ENCODE results near the gene TIAM1.

The TIAM1 gene

DNA sequence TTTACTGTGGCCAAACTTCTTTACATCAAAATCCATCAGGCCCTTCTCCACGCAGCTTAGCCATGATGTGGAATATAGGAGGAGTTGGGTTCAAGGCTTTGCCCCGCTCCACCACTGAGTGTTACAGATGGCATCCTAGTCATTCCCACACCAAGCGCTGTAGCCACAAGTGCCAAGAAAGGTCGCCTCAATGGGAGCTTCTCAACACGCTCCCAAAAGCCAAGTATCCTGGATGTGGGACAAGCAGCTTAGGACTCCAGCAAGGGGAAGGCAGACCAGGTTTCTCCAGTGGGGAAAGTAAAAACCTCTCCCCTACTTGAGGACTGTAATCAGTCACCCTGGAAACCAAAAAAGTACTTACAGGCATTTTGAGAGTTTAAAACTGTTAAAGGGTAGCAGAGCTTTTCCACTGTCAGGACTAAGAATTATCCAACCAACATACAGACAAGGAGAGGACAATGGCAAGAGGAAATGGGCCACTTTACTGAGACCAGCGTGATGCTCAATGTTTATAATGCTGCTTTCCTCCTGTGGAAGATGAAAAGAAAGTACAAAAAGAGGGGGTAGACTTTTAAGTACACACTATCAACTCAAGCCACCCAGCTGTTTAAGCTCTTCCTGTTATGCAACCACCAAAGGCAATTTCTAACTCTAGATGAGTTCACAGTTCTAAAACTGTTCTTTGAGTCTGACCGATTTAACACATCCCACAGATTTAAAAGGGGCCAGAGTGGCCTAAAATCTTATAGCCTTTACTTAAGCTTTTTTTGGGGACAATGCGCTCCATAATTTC lies 185.1 kb downstream of the TIAM1 start:
- H3K27ac ChIP-seq, result no peak overlapping the region
- TF ChIP-seq, protein P1, sequence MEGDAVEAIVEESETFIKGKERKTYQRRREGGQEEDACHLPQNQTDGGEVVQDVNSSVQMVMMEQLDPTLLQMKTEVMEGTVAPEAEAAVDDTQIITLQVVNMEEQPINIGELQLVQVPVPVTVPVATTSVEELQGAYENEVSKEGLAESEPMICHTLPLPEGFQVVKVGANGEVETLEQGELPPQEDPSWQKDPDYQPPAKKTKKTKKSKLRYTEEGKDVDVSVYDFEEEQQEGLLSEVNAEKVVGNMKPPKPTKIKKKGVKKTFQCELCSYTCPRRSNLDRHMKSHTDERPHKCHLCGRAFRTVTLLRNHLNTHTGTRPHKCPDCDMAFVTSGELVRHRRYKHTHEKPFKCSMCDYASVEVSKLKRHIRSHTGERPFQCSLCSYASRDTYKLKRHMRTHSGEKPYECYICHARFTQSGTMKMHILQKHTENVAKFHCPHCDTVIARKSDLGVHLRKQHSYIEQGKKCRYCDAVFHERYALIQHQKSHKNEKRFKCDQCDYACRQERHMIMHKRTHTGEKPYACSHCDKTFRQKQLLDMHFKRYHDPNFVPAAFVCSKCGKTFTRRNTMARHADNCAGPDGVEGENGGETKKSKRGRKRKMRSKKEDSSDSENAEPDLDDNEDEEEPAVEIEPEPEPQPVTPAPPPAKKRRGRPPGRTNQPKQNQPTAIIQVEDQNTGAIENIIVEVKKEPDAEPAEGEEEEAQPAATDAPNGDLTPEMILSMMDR (IDR thresholded peaks at IDR 0.05), result no peak
- TF ChIP-seq ZFX (IDR thresholded peaks at IDR 0.05; ENCODE audit: borderline replicate concordance), result no peak

DNA sequence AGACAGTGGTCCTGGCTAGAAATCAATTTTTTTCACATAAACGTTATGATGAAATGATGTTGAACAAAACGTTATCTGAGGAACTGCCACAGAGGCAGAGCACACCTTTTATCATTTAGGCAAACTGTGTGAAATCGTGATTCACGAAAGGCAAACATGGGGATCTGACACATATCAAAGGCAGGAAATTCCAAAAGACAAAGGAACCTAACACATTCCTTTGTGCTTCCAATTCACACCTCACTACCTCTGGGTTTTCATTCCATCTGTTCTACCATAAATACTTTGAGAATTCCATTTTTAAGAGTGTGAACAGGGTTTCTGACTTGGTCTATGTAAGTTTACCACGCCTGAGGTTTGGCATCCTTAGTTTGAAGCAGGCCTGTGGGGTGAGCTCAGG lies 186.3 kb downstream of the TIAM1 start:
- no peak for TF ChIP-seq ZFX (IDR thresholded peaks at IDR 0.05; ENCODE audit: borderline replicate concordance)
- TF ChIP-seq, protein P1 (IDR thresholded peaks at IDR 0.05), result no peak
- no peak overlapping the region for H3K27ac ChIP-seq

DNA sequence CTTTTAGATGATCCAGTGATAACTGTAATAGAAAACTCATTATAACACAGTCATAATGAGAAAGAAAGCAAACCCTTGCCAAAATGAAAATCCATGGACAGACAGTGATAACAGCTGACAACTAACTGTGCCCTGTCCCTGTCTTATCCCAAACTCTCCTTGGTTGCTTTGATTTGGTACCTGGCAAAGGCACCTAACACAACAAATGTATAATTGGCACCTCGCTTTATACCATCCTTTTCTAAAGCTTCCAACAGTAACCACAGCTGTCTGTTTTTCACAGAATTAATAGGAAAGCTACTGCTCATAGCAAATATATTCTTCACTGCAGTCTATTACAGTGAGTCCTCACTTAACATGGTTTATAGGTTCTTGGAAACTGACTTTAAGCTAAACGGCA lies 187.4 kb downstream of the TIAM1 start:
- TF ChIP-seq, protein P1 (IDR thresholded peaks at IDR 0.05), result no peak
- no peak for TF ChIP-seq ZFX (IDR thresholded peaks at IDR 0.05; ENCODE audit: borderline replicate concordance)
- no peak overlapping the region for H3K27ac ChIP-seq

DNA sequence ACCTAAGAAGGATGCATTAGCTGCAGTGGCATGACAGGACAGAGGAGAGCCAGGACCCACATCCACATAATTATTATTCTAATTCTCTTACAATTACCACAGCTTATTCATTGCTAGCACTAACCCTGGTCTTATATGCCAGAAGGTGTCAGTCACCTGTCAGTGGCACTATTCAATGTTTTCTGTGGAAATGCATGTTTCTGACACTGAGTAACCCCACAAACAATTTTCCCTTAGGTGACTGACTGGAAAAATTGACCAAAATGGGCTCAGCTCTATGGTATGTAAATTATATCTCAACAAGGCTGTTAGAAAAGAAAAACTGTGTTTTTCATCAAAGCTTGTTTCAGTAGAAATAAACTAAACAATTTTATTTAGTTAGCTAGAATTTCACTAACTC lies 187.9 kb downstream of the TIAM1 start:
- no peak overlapping the region for H3K27ac ChIP-seq
- no peak for TF ChIP-seq ZFX (IDR thresholded peaks at IDR 0.05; ENCODE audit: borderline replicate concordance)
- TF ChIP-seq, protein P1 (IDR thresholded peaks at IDR 0.05), result no peak

DNA sequence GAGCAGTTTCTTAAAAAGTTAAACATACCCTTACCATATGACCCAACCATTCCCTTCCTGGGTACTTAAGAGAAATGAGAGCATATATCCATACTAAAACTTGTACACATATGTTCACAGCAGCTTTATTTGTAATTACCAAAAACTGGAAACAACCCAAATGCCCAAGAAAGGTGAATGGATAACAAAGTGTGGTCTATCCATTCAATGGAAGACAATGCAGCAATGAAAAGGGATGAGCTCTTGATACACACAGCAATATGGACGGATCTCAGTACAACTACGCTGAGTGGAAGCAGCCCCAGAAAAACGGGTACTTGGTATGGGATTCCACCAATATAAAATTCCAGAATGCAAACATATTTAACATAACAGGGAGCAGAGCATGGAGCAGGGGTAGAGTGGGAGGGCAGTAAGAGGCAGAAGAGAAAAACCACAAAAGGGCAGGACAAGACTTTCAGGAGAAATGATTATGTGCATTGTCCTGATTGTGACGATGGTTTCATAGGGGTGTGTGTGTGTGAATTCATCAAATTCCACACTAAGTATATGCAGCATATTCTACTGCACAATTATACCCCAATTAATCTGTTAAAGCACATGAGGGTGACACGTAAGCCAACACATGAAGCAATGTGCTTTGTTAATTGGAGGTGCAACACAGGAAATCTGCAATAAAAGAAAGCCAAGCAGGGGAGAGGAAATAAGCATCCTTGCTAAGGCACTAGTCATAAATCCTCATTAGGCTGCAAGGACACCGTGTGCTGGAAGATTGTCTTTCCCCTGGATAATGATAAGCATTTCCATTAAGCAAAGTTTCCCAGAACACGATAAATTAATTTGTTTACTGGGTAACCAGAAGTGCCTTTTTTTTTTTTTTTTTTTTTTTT lies 192.7 kb downstream of the TIAM1 start:
- H3K27ac ChIP-seq, result no peak overlapping the region
- TF ChIP-seq, protein P1 (IDR thresholded peaks at IDR 0.05), result no peak
- TF ChIP-seq ZFX (IDR thresholded peaks at IDR 0.05; ENCODE audit: borderline replicate concordance), result no peak

DNA sequence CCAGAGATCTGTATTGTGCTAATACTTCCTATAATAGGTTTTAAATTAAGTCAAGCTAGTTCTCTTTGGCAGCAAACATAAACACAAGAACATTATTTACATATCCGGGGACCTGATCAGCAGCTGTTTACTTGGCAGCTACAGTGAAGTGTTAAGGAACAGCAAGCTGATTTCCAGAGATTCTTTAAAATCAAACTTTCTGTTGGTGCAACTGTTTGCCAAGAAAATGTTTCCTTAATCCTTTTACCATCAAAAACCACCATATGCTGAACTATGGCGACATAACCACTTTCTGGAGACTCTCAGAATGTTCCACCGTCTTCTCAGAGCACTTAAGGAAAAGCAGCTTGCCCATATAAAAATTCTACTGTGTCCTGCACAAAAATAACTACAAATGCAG lies 198.8 kb downstream of the TIAM1 start:
- TF ChIP-seq, protein P1 (IDR thresholded peaks at IDR 0.05), result no peak
- no peak for TF ChIP-seq ZFX (IDR thresholded peaks at IDR 0.05; ENCODE audit: borderline replicate concordance)
- no peak overlapping the region for H3K27ac ChIP-seq

DNA sequence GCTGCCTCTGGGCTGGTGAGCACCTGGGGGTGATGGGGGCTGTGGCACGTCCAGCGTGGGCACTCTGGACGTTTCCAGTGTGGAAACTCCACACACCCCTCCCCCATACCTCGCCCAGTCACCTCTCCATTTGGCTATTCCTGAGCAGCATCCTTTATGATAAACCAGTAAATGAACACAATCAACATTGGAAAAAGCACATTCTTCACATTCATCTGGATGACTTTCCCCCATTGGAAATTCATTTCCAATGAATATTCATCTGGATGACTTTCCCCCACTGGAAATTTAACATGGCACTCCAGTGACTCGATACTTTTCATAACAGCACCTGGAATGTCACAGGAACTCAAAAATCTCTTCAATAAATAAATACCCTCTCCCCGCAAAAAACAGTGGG lies 201.0 kb downstream of the TIAM1 start:
- TF ChIP-seq, protein P1 (IDR thresholded peaks at IDR 0.05), result no peak
- no peak for TF ChIP-seq ZFX (IDR thresholded peaks at IDR 0.05; ENCODE audit: borderline replicate concordance)
- no peak overlapping the region for H3K27ac ChIP-seq
